Measurements from ENCODE around the gene MIF.
"Not testable (repeated sequence)": the region's sequence is repeated elsewhere in the genome, so short reads cannot be mapped to it uniquely, and the experiment has no call there.

Gene MIF

DNA sequence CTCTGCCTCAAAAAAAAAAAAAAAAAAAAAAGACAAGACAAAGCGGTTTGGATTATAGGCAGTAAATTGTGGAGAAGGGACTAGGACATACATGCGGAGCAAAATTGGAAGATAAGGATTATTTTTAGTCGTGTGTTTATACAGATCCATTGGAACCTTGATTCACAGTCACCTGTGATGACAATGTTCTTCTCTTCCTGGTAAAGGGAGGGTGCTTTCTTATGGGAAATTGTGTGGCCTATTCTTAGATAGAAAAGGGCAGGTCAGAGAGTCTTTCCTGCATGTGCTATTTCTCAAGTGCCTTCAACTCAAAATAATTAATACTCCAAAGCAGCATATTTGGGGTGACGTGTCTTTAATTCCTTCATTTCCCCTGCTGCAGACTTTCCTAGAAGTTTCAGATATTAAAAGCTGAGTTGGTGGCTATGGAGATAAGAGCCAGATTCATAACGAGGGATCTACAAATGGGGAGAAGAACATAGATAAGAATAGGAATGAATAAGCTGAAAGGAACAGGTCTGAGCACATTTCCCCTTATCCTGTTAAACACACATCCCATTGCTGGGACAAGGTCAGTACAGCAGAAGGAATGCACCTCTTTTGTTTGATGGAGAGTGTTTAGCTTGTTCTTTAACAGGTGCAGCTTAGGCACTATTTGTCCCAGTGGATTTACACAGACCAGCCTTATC lies 44.3 kb downstream of the MIF start:
- no peak for DNase-seq (ENCODE audit: extremely low read depth in 1 of 2, low read depth in 1 of 2)

DNA sequence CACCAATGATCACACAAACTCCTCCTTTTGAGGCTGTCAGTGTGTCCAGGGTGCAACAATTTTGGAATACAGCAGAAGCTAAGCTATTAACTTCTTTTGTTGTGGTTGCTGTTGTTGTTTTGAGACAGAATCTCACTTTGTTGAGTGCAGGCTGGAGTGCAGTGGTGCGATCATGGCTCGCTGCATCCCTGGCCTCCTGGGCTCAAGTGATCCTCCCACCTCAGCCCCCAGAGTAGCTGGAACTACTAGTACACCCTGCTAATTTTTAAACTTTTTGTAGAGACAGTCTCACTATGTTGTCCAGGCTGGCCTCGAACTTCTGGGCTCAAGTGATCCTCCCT lies 44.8 kb downstream of the MIF start:
- no peak for DNase-seq (ENCODE audit: extremely low read depth in 1 of 2, low read depth in 1 of 2)

DNA sequence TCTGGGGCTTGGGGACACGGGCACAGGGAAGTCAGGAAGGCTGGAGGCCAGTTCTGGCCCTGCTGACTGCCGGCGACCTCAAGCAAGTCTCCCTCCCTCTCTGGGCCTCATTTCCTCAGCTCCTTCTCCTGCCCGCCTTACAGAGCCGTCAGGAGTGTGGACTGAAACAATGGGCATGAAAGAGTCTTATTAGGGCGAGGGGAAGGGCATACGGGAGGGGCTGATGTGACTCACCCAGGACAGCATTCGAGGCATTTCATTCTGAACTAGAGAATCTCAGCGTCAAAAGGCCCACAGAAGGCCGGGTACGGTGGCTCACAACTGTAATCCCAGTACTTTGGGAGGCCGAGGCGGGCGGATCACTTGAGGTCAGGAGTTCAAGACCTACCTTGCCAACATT lies 46.0 kb downstream of the MIF start:
- DNase-seq (ENCODE audit: extremely low read depth in 1 of 2, low read depth in 1 of 2): not testable (repeated sequence)
